ENCODE measurements around the gene SLC14A1. TPM values are rescaled to one million over a fixed set of nuclear protein-coding genes. Genes with fewer than 3 reads are reported as not detected.
A peak's percentile ranks its signal among the peaks of the same experiment; 100 is the strongest.

Gene SLC14A1
- polyA plus RNA-seq, 10 donors = 0.93 to 4.4 (median 1.8) TPM

DNA sequence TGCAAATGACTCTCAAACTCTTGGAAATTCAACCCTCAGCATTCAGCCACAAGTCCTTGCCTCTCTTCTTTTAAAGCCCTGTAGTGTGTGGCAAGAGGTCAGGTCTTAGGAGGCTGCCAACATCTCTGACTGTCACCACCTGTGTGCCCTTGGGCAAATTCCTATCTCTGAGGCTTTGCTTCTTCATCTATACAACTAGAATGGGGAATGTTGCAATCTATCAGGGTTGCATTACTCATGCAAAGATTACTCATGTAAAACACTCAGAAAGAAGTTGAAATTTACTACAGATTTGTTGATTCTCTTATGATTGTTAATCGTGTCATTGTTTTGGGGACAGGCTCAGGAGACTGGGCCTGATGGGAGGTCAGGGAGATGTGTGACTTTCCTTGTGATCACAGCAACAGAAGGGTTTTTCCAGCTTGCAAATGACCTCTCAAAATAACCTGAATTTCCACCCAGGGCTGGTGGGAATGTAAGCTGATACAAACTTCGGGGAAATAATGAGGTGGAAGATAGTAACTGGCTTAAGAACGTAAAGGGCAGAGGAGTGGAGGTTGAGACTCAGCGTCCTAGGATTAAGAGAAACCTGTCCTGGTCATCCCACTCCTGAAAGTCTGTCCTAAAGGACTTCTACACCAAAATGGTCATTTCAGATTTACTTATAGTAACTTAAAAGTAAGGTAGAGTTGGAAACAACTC, 69.4 kb downstream of the SLC14A1 start:
- peak in 1 of 3 donors; percentile 64 for DNase-seq

- DNase-seq = no peak
Observed at GRCh38 chr18:45801416-45802004, 77.5 kb downstream of the SLC14A1 start.

Other genes starting within 250 kb of the SLC14A1 start
- under 1 TPM in 6 of 10 donors, not detected in 4; 0.04 to 0.23 (median 0.08) TPM for gene SLC14A2, start 108.7 kb upstream of the SLC14A1 start, polyA plus RNA-seq (ENCODE audit: insufficient read length in 10 of 10)
- gene SIGLEC15, start 101.5 kb downstream of the SLC14A1 start, polyA plus RNA-seq (ENCODE audit: insufficient read length in 10 of 10) = under 1 TPM; 0.08 to 0.55 (median 0.20) TPM
- 10 to 100 TPM in 7 of 10 donors, 1 to 10 TPM in 3; 8.2 to 17.7 (median 11.0) TPM for gene EPG5, start 243.1 kb downstream of the SLC14A1 start, polyA plus RNA-seq (ENCODE audit: insufficient read length in 10 of 10)

Data from muscle of back (tissue), 11 donors.